Hematopoietic multipotent progenitor cell (in vitro differentiated cells): ENCODE measurements around the gene DARS1. TPM values are rescaled to one million over a fixed set of nuclear protein-coding genes. Genes with fewer than 3 reads are reported as not detected.
A peak's percentile ranks its signal among the peaks of the same experiment; 100 is the strongest.
"Not testable (repeated sequence)": the region's sequence is repeated elsewhere in the genome, so short reads cannot be mapped to it uniquely, and the experiment has no call there.

Source experiments
- DNase-seq, 3 donors: peaks; one replicate each; pipeline ENCODE4 v3.0.0-alpha.2; 2011 to 2015; ENCODE audit warnings: low read depth in 2 of 3, low spot score in 2 of 3
- total RNA-seq: library from RNA; depleted of rRNA; stranded (reverse); fragments of >200 nt; gene quantifications from one replicate; pipeline ENCODE4 v1.2.3, GENCODE V29; 2012

The DARS1 gene
- total RNA-seq, 1 donor, result 57.6 TPM

DNA sequence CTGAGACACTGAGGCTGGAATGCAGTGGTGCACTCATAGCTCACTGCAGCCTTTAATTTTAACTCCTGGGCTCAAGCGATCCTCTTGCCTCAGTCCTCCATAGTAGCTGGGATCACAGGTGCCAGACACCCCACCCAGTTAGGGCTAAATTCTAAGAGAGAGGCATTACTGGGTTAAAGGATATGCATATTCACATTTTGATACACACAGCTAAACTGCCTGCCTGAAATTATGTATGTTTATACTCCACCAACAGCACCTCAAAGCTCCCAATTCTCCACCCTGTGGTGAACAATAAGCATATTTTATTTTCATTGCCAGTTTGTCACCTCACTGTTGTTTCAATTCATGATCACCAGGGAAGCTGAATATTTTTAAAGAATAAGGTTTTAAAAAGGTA, 90.5 kb downstream of the DARS1 start:
- no peak for DNase-seq

DNA sequence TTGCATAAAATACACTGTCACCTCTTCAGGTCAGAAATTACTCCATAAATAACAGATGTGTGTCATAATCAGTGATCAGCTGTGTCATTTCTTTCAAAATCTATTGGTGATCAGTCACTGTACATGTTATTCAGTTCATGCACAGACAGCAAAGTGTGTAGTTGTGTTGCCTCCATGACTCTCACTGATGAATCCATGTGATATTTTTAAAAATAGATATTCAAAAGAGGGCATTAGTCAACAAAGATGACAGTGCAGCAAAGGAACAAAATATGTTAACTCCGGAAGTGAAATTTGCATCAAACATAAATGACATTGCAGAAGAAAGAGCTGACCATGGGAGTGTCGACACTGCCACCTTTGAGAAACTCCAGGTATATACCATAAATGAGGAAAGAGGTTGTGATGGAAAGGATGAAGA, 92.0 kb downstream of the DARS1 start:
- DNase-seq, result no peak

- DNase-seq, result peak in 2 of 3 donors; percentile 41 to 85
Observed at GRCh38 chr2:135890835-135891234, 94.6 kb downstream of the DARS1 start.

DNA sequence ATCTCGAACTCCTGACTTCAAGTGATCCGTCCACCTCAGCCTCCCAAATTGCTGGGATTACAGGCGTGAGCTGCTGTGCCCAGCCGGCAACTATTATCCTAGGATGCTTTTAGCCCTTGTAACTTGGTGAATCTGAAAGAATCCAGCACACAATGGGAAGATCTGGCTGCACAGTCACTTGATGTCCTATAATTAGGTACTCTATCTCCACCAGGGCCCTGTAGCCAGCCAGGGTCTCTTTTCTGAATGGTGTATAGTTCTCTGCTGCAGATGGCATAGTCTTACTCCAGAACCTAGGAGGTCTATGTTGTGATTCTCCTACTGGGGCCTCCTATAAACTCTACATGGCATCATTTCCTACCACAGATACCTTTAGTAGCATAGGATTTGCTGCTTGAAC, 95.3 kb downstream of the DARS1 start:
- DNase-seq, result no peak

DNA sequence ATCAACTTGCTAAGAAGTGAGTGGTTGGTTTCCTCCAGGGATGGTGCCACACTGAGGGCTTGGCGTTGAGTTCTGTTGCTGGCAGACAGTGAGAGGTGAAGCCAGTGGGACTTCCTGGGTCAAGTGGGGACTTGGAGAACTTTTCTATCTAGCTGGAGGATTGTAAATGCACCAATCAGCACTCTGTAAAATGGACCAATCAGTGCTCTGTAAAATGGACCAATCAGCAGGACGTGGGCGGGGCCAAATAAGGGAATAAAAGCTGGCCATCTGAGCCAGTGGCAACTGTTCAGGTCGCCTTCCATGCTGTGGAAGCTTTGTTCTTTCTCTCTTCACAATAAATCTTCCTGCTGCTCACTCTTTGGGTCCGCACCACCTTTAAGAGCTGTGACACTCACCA, 96.8 kb downstream of the DARS1 start:
- not testable (repeated sequence) for DNase-seq

DNA sequence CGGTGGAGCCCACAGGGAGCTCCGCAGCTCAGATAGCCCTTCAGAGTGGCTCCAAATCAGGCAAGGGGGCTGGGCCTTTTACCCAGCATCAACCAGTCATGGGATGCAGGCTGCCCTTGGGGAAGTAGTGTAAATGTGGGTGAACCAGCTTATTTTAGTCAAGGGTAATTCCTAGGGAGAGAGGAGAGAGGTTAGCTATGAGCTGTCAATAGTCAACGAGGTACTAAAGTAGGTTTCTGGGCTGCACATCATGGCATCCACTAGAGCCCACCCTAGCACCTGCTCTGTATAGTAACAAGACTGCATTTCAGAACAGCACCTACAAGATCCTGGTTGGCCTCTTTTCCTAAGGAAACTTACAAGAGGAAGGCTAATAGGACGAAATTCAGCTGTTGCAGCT, 99.7 kb downstream of the DARS1 start:
- DNase-seq, result no peak

DNA sequence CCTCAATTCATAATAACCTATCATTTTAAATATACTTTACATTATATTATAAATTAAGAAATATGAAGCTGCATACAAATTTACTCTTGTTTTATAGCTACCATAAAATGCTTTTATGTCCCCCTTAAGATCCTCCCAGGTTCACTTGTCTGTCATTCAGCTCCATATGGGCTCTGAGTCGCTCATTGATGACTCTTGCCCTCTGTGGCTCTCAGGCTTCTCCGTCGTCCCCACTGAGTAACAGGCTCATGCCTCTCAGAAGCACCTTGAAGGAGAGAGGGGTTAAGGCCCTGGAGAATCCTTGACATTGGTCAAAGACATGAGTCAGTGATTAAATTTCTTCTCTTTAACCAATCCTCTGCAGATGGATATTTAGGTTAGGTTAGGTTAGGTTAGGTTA, 103.0 kb downstream of the DARS1 start:
- DNase-seq, result no peak

DNA sequence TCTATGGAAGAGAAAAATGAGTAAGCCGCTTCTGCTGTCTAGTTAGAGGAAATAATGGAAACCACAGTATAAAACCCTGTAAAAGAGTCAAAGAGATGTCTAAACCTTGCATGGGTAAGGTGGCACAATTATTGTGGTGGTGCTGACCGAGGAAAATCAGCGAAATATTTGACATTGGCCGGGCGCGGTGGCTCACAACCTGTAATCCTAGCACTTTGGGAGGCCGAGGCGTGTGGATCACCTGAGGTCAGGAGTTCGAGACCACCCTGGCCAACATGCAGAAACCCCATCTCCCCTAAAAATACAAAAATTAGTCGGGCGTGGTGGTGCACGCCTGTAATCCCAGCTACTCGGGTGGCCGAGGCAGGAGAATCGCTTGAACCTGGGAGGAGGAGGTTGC, 108.7 kb downstream of the DARS1 start:
- not testable (repeated sequence) for DNase-seq

- peak; percentile 94 to 100 (median 99) for DNase-seq
Observed at GRCh38 chr2:135876066-135876711, 109.2 kb downstream of the DARS1 start, which contains the start of gene MCM6. MCM6 (minus strand) TSS chr2:135876443; CDS start chr2:135876365, 78 bp downstream.

DNA sequence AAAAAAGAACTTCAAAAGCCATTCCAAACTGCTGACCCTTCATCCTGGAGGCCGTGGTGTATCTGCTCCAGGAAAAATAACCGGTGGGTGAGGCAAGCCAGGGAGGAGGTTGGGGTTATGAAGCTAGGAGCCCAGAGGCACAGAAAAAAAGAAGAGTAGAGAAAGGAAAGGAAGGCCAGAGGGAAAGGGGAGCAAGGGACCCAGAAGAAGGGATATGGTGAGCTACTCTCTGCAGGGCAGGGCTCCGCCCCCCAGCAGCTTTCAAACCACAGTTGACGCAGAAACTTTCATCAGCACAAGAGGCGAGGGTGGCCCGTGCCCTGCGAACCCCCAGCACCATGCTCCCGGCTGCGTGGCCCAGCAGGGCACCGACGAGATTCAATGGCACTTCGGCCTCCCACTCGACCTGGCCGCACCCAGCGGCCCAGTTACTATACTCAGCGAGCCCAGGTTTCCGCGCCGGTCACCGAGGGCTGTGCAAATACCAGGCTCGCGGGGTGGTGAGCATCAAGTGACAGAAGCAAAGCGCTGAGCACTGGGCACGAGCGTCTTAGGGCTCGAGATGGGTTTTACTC, 109.8 kb downstream of the DARS1 start:
- peak; percentile 54 to 70 (median 62) for DNase-seq

GRCh38 chr2:135874777-135875365, 110.6 kb downstream of the DARS1 start:
- no peak for DNase-seq

DNA sequence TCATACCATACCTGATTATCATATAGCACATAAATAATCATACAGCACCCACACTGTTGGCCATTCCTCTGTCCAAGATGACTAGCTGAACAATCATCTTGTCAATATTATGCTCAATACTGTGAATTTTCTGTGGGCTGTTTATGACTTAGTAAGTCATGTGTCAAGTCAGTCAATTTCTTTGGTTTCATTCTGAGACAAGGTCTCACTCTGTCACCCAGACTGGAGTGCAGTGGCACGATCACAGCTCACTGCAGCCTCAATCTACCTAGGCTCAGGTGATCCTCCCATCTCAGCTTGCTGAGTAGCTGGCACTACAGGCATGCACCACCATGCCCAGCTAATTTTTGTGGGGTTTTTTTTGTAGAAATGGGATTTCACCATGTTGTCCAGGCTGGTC, 114.9 kb downstream of the DARS1 start:
- DNase-seq, result no peak

- DNase-seq, result no peak
Observed at GRCh38 chr2:135863233-135863632, 122.2 kb downstream of the DARS1 start.

DNA sequence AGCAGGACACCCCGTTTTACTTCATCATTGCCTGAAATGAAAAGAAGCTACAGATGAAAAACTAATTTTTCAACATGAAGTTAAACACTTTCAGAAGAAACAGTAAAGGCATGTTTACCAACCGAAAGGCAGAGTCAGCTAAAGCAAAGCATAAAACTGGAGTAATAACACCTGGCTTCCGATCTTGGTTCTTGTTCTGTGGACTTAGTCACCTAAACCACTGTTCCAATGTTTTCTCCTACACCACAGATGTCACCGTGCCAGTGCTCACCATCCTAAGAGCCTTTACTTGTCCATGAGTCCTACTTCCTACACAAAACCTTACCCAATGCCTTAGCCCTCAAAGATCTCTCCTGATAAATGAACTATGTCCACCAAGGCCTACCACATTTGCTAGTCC, 122.7 kb downstream of the DARS1 start:
- DNase-seq, result no peak

Other genes with a start within 250 kb of the DARS1 start
- 35.8 TPM for gene UBXN4, start 243.8 kb downstream of the DARS1 start, total RNA-seq
- 0.27 TPM for gene LCT, start 148.4 kb downstream of the DARS1 start, total RNA-seq
- gene MCM6, start 109.2 kb downstream of the DARS1 start, total RNA-seq, result 24.0 TPM
- gene CXCR4, start 132.5 kb upstream of the DARS1 start, total RNA-seq, result 150 TPM